Right kidney (tissue), 1 donor: ENCODE results near the gene MAGI2.
"Not testable (repeated sequence)": the region's sequence is repeated elsewhere in the genome, so short reads cannot be mapped to it uniquely, and the experiment has no call there.

ENCODE experiments used
- DNase-seq: peaks from one replicate; pipeline ENCODE4 v3.0.0-alpha.2; 2016

Gene MAGI2

DNA sequence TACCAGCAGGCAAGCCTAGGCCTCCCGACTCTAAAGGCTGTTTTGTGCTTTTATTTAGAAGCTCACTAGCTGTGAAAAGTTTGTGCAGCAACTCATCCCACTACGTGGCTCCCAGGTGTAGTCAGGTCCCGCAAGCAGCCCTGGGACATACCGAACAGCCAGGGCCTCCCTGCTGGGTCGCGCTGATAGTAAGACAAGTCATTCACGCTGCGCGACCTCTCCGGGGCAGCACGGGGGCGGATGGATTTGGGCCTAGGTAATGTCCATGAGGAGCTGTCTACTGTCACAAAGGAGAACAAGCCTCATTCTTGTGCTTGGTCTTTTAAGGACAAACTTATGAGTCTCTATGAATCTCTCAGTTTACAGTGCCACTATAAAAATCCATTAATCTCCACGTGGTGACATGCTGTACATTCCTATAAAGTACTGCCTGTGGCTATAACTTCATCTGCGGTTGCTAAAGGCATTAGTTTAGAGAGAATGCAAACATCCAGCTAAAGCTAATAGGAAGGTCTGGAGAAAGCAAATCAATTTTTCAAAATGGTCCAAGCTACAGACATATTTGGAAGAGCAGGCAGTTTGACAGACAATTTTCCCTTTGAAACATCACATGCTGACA, 1108.1 kb downstream of the MAGI2 start:
- DNase-seq = no peak

DNA sequence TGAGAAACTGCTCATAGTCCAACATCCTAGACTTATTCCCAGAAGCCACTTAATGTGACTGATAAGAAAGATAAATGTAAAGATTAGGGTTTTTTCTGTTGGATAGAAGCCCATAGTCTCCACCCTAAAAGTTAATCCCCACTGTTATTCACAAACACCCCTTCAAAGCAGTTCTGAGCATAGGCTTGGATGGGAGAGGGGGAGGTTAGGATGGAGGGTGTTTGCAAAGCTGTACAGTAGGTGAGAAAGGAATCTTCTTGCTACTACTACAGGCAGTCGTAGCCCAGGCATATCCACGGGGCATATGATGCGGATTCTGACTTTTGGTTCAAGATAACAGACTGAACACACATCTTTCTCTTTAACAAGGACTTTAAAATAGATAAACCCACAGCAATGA, 1119.0 kb downstream of the MAGI2 start:
- no peak for DNase-seq

DNA sequence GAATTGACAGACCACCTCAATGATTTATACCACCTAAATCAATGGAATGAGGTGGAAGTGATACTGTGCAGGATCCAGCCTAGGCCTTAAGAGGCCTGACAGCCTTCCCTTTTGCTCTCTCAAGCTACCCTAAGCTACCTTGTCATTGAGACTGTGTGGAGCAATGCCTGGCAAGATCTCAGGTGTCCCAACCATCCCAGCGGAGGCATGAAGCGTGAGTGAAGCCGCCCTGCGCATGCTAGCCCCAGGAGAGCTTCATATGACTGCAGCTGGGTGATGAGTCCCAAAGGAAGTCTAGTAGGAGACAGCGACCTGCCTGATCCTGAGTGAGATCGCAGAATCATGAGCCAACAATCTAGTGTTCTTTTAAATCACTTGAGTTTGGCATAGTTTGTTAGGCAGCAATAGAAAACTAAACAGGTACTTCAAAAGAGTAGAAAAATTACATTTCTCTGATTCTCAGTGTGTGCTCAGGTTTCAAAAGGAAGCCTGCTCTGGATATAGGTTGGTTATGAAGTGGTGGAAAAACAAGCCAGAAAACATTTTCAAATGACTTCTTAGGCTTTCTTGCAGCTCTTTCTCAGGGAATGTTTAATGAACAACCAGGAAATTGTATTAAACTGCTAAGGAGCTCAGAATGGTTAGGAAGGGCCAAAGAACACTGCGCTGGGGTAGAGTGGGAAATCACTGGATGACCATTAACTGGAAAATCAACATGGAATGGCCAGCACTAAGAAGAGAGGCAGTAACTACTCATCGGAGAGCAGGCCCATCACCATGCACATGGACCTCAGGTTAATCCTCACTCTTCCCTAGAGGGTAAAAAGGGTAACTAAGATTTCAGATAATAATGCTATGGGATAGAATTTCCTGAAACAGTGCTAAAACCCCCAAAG, 1119.7 kb downstream of the MAGI2 start:
- no peak for DNase-seq

DNA sequence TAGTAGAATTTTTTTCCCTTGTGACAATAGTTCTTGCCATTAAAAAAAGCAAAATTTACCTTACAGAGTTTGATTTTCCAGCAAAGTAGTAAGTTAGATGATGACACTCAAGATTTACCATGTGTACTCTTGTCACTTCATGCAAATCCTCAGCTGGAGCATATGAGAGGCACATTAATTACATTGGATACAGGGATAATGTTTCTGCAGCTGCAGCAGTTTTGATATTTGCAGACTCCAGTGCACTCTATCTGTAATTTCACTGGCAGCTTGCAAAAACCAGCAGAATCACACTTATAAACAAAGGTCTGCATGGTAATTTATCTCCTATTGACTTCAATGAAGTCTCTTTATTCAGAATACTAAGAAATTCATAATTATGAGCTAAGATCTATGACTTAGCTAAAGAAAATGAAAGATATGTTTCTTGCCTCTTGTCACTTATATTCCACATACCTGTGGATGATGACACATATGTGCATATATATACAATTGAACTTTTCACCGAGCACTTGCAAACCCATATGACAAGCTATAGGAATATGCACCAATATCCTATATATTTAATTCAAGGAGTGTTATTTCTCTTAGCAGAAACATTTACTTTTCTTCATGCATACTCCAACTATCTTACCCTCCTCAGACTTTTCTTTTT, 1124.3 kb downstream of the MAGI2 start:
- DNase-seq = no peak

DNA sequence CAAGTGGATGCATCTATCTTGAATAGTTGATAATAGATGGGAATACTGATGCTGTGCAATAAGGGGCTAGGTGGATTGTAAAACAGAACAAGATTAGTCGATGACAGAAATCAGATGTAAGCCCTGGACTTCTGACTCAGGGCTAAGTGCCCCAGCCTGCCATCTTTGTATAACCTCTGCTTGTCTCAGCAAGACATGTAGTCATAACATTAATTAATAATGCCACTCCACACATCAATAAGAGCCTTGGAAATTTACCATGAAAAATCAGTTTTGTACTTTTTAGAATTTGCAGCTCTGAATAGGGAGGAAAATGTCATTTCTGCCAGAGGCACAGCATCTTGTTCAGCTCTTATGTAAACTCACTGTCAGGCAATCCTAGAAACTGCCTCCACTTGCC, 1125.7 kb downstream of the MAGI2 start:
- no peak for DNase-seq

DNA sequence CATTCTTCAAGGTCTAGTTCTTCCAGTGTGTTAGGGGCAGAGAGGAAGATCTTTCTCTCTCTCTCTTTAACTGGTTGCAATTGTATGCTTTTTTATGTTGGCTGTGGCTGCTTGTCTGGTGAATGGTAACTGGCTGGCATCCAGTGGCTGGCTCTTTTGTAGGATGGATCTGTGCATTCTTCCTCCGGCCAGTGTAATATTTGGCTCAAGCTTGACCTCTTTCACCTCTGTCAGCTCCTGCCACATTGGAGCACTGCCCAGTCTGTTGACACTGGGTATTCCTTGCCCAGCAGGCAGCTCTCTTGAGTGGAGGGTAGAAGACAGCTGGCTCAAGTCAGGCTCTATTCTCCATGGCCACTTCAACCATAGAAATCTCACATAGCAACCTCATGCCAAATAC, 1126.6 kb downstream of the MAGI2 start:
- DNase-seq = no peak

DNA sequence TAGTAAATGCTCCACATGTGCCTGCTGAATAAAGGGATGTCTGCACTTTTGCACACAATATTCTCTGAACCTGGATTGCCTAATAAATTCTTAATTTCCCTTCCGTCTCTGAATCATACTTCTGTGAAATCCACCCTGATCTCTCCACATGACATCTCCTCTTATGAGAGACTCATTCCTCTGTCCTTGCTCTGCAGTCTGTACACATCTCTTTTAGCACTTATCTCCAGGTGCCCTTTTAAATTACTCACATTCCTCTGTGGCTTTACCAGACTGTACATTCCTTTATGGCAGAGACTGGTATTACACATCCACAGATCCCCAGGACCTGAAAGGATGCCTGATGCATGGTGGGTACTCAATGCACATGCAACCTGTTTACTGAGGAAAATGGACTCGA, 1127.3 kb downstream of the MAGI2 start:
- DNase-seq = no peak

DNA sequence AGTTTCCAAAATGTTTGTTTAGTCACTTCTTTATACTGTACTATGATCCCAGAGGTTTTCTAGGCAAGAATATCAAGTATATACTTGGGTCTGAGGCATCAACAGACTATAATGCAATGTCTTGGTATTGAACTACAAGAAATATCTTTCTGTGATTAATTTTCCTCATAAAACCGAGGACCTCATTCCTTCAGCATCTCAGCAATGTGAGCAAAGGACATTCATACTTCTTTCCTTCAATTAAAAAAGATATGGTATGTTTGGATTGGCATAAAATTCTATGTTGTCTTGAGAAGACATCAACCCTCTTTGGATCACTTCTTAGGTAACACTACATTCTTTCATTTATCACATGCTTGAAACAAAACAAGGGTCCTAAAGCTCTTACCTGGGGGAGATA, 1130.3 kb downstream of the MAGI2 start:
- no peak for DNase-seq

DNA sequence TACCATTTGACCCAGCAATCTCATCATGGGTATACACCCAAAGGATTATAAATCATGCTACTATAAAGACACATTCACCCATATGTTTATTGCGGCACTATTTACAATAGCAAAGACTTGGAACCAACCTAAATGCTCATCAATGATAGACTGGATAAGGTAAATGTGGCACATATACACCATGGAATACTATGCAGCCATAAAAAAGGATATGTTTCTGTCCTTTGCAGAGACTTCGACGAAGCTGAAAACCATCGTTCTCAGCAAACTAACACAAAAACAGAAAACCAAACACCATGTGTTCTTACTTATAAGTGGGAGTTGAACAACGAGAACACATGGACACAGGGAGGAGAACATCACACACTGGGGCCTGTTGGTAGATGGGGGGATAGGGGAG, 1131.2 kb downstream of the MAGI2 start:
- DNase-seq = not testable (repeated sequence)

DNA sequence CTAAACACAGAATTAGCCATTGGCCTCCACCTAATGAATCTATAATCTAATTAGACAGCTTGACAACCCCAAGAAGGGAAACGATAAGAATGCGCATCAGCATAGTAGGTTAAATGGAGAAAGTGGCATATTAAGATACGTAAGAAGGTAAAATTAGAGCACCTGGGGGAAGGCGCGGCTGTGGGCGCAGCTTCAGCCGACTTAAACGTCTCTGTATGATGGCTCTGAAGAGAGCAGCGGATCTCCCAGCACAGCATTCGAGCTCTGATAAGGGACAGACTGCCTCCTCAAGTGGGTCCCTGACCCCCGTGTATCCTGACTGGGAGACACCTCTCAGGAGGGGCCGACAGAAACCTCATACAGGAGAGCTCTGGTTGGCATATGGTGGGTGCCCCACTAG, 1136.1 kb downstream of the MAGI2 start:
- DNase-seq = no peak

DNA sequence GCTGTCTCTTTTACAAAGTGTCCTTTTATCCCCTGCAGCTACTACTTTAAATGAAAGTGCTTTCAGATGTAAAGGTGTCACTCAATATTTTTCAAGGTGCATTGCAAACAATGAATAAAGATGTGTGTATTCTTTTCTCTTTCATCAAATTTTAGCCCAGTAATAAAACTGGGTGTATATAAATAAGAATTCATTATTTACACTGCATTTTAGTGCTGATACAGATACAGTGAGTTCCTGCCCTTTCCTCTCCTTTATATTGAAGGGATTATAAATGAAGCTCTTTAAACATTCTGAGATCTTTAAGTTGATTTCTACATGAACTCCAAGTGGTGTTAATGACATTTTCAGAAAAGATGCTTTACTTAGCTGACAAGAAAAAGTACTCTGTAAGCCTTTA, 1137.4 kb downstream of the MAGI2 start:
- no peak for DNase-seq

DNA sequence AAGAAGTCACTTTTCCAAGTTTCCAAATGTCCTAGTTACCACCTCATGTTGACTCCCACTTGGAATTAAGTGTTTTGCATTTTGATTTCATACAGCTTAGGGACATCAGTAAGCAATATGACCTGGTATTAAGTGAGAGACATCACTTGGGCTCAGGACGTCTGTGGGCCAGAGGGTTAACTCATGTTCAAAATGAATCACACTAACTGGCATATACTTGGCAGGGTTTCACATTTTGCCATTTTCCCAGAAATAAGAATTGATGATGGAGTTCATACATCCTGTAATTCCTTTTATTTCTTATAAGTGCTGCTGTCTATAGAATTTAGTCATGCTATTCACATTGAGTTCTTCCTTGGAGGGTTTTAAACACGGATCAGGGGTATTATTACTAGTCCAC, 1138.3 kb downstream of the MAGI2 start:
- no peak for DNase-seq

DNA sequence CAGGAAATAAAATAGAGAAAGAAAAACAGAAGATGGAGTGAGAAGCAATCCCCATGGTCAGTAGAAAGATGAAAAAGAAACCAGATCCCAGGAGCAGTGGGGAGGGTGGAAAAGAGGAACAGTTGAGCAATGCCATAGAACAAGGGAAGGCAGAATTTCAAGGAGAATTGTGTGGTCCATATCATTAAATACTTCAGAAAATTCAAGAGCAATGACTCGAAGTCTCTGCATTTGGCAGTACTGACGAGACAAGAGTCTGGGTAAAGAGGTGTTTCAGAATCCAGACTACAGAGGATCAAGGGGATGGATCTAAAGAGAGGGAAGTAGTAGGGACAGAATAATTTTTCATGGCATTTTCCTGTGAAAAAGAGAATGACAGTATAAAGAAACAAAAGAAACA, 1142.3 kb downstream of the MAGI2 start:
- no peak for DNase-seq

DNA sequence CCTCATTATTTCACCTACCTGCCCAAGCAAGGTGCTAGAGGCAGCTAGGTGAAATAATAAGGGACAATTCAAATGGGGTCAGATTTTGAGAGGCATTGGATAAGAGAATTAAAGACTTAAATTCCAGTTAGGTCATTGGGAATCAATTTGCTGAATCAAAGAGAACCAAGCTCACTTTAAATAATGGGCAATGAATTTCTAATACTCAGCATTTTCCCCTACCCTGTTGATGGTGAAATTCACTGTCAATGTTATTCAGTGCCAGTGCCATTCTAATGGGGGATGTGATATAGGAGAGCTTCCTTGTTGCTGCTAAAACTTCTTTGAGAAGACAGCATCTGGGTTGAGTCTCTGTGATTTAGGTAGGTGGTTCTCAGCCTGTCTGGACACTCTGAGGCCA, 1145.6 kb downstream of the MAGI2 start:
- DNase-seq = no peak

DNA sequence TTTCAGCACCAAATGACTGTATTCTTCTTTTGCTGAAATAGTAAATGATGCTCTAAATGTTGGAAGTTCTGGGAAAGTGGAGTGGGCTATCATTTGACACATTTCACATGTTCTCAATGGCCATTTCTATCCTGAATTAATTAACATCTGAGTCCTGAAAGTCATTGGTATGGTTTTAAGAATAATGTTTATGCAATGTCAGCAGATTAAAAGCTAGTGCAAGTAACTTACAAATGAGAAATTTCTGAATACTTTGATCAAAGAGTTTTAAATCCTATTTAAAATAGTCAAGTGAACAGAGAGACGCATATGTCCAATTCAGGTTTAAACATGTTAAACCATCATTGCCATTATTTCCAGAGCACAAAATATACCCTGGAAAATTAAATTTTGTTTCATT, 1146.8 kb downstream of the MAGI2 start:
- DNase-seq = no peak

DNA sequence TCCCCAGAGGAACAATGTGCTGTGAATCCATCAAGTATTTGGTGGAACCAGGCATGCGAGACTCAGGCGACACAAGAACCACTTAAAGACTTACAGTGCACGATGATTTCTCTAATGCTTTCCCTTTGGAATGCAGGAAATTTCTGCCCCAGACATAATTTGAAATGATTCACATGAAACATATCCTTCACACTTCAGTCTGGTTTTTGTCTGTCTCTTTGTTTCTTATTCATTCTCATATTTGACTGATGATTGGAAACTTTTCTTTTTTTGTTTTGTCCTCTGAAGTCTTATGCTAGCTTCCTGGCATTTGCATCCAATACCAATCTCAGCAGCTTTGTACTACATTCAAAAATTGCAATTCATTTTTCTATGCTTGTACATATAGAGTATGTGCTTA, 1152.1 kb downstream of the MAGI2 start:
- DNase-seq = no peak

DNA sequence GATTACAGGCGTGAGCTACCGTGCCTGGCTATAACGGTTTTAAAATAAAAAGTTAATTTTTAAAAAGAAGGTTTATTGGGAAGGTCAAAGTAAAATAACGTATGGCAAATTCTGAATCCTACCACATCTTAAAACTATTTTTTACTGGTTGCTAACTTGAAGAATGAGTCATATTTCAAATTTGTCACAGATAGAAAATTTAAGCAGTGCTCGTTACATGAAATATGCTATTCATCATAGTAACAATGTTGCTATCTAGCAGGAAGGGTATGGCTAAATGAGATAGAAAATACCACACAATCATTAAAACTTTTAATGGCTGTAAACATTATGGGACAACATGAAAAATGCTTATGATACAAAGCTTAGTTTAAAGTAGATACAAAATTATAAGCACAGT, 1154.4 kb downstream of the MAGI2 start:
- DNase-seq = no peak

DNA sequence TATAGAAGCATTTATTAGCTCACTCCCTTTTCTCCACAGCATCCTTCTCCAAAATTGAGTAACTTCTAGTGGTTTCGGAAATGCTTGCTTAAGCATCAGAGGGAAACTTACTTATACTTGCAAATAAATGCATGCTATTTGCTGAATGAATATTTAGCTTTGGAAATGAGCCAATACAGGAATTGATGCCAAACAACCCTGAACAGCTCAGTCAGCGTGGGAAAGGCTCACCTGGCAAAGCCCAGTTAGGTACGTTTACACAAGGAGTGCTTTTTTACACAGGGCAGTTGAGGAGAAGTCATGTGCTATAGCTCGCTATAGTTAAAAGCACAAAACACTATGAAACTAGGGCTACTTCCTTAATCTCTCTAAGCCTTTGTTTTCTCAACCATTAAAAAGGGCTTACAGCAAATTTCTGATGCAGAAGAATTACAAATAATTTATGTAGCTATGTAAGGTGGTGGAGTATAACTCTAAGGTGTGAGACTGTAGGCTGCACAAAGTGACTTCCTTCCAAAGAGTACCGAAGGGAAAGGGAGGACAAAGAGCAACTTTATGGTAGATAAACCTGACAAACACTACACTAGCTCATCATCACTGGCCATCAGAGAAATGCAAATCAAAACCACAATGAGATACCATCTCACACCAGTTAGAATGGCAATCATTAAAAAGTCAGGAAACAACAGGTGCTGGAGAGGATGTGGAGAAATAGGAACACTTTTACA, 1156.7 kb downstream of the MAGI2 start:
- no peak for DNase-seq

DNA sequence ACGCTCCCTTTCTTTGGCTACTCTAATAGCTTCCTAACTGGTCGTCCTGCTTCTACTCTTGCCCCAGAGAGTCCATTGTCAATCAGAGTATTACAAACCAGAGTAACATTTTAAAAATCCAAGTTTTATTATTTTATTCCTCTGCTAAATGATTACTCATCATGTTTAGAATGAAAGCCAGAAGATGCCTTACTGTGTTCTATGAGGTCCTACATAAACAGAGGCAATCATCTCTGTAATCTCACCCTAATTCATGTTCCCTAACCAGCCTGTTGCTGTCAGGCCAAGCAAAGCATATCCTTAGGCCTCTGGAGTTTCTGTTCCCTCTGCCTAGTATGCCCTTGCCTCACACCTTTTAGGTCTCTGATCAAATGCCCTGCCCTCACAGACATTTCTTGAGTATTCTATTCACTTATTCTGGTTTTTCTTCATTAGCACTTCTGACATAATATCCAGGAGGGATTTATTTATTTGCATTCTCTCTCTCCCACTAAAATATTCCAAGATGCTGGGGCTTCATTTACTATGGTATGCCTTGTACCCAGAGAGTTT, 1157.3 kb downstream of the MAGI2 start:
- no peak for DNase-seq

DNA sequence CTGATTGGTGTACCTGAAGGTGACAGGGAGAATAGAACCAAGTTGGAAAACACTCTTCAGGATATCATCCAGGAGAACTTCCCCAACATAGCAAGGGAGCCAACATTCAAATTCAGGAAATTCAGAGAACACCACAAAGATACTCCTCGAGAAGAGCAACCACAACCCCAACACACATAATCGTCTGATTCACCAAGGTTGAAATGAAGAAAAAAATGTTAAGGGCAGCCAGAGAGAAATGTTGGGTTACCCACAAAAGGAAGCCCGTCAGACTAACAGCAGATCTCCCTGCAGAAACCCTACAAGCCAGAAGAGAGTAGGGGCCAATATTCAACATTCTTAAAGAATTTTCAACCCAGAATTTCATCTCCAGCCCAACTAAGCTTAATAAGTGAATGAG, 1164.0 kb downstream of the MAGI2 start:
- DNase-seq = not testable (repeated sequence)

DNA sequence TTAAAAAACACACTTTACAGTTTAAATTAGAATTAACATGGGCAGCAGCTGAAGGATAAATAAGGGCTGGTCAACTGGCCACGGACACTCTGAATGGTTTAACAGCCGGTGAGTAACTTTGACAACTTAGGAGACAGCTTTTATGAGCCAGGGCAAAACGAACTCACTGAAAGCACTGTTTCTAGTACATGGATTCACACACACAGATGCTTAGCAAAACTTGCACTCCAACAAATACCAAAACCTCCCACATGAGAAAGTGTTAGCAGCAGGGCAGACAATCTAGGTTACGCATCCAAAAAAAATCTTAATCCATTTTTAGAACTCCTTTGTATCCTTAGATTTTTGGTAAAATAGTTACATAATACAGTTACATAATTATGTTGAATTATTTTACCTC, 1168.5 kb downstream of the MAGI2 start:
- no peak for DNase-seq

DNA sequence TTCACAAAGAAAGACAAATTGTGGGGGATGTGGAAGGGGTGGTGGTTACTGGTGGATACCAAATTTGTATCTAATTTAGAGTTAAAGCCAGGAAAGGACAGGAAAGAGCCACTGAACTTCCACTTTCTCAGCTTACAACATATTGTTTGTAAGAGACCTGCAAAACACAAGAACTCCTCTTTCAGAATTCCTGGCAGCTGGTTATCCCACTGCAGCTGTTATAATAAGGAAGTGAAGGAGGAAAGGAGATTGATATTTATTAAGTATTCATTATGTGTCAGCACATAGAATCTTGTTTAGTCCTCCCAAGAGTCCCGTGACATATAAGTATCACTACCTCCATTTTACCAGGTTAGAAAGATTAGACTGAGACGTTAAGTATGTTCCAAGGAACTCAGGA, 1173.2 kb downstream of the MAGI2 start:
- no peak for DNase-seq

DNA sequence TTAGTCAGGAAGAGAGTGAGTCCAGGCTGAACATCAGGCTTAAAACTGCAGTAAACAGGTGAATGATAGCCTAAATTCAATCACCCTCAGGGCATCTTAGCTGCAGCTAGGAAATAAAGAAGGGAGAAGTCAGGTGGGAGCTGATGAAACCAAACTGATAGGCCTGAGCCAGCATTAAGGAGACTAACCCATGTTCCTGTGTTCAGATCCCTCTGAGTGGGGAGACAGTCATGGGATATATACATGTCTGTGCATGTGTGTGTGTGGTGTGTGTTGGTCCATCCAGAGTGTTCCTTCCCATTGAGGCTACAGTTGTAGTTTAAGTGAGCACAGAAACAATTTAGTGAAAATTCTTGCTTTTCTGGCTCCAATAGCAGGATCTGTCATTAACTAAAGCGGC, 1174.0 kb downstream of the MAGI2 start:
- DNase-seq = no peak
